Uterus (tissue), 2 donors: ENCODE data around the gene CFAP74.

Source experiments
- CTCF ChIP-seq, 4 experiments: fragments of 200-600 bp in 2 of 4; fragments of 450-650 bp in 2 of 4; sonication (generic) in 2 of 4; IDR thresholded peaks; one replicate each; pipeline ENCODE4 v1.5.1; 2016 to 2019; ENCODE audit warnings: antibody characterized with exemption in 4 of 4, mild to moderate bottlenecking in 2 of 4, moderate library complexity in 1 of 4
- POLR2A ChIP-seq, 2 donors: fragments of 450-650 bp; IDR thresholded peaks; one replicate each; pipeline ENCODE4 v1.6.1; 2016; ENCODE audit warnings: antibody characterized with exemption in 2 of 2, mild to moderate bottlenecking in 1 of 2, moderate library complexity in 1 of 2

- TF ChIP-seq POLR2A (IDR thresholded peaks at IDR 0.05), result no peak
- TF ChIP-seq CTCF (IDR thresholded peaks at IDR 0.05), result no peak
Measured at GRCh38 chr1:2000850-2001249, 2.7 kb downstream of the CFAP74 start.
